NCI-H2196 treated with DMSO at 0.1 percent for 48 hours (cell line): ENCODE measurements around the gene CCDC63.

Experiments used
- DNase-seq: peaks from one replicate; lab custom pipeline; 2025; ENCODE audit not compliant: unreplicated experiment; lab: John Stamatoyannopoulos, UW

CCDC63 gene

DNA sequence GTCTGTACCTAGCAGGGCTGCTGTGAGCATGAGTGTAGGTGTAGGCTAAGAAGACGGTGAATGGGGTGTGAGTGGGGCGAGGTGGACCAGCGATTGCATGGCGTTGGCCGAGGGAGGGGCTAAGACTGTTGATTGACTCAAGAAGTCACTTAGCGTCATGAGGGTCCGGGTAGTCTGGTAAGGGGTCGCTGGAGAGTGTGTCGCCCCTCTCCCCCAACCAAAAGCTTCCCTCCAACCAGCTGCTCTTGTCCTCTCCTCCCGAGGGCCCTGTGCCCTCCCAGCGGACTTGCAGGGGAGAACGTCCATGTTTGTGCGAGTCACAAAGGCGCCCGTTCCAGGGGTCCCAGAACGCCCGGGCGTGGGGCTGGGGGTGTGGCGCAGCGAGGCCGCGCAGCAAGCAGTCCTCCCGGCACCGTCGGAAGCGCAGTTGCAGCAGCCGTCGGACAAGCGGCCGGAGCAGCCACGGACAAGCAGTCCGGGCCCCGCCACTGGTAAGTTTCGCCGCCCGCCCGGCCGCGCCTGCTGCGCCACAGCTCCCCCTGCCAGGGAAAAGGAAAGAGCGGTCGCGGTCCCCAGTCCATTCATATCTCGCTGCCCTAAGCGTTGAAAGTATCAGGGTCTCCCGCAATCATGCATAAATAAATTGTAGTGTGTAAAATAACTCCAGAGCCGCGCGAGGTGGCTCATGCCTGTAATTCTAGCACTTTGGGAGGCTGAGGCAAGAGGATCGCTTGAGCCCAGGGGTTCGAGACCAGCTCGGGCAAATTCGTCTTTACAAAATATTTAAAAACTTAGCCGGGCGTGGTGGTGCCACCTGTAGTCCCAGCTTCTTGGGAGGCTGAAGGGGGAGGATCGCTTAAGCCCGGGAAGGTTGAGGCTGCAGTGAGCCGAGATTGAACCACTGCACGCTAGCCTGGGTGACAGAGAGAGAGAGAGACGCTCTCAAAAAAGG is at the start of gene CCDC63:
Gene CCDC63 (plus strand): TSS at position 373 of the 952 bp plus-strand sequence. CDS start 5,968 bp downstream, outside the sequence.
- DNase-seq, result no peak

DNA sequence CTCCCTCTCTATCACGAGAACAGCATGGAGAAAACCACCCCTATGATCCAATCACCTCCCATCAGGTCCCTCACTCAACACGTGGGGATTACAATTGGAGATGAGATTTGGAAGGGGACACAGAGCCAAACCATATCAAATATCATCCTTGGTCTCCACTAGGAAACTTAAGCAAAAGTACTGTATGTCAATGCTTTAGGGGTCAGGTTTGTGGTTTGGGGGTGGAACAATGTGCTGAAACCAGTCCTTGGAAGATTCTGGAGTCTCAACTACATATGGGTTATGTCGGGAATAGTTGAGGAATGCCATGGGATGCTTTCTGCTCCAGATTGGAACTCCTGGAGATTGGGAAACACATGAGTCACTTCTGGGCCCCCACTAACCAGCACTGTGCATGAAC is 48.3 kb upstream of the CCDC63 start:
- no peak for DNase-seq

DNA sequence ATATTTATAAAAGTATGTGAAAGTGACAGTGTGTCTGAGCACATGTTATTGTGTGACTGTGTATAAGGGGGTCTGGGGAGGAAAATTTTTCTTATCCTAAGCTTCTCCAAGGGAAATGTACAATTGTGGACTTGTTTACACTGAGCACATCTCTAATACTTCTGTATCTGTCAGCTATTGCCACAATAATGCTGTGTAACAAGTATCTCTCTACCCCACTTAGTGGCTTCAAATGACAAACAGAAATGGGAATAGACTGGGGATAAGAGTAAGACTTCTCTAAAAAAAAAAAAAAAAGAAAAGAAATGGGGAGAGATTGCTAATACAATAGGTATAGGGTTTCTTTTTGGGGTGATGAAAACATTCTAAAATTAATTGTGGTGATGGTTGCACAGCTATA is 44.3 kb upstream of the CCDC63 start:
- DNase-seq, result no peak

DNA sequence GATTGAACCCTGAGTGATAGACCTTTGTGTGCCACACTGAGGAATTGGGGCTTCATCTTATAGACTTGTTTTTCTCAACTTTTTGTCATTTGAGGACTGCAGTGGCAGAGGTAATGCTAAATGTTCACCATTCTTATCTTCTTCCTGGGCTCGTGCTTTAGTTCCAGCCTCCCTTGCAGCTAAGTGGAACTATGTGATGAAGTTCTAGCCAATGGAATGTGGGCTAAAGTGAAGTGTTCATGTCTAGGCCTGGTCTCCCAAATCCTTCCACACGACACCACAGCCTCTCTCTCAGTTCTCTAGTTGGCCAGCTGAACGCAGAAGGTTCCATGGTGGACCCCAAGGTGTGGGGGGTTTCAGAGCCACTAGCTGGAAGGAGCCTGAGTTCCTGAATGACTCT is 42.4 kb upstream of the CCDC63 start:
- DNase-seq, result no peak

DNA sequence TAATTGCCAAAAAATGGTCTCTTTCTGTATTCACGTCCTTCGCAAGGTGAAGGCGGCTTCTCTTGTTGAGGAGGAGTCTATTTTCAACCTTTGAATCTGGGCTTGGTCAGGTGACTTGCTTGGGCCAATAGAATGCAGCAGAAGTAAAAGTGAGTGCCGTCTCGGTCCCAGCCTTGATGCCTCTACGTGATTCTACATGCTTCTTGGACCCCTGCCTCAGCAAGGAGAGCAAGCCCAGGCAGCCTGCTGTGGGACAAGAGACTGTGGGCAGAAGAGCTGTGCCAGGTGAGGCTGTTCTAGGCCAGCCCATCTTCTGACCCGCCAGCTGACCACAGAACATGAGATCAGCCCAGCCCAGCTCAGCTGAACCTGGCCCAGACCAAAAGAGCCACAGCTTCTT is 39.1 kb upstream of the CCDC63 start:
- no peak for DNase-seq

DNA sequence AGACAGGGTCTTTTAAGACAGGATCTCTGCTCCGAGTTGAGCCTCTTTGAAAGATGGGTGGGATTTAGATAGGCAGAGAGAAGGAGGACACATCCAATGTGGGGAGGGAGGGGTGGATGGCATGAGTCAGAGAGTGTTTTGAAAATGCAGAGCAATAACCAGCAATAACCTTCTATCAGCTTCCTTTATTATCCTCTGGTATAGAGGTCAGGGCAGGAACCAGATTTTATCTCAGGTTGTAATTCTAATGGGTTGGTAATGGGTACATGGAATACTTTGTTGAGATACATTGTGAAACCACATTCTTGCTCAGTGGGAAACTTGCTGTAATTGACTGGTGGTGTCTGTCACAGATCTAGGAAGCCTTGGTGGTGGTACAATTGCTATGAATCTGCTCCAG is 37.6 kb upstream of the CCDC63 start:
- DNase-seq, result no peak

DNA sequence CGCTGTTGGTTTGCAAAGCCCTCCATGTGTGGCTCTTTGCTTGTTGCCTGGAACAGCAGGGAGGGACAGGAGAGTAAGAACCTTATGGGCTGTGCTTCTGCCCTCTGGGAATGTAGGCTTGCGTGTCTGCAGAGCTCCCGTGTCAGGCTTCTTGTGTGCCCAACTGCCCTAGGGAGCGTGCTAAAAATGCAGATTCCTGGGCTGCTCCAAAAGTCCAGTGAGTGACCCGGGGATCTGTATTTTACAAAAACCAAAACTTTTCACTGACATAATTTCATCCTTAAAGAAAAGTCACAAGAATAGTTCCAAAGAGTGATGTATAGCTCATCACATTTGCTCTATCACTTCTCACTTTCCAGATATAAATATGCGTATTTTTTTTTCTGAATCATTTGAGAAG is 34.8 kb upstream of the CCDC63 start:
- DNase-seq, result no peak

DNA sequence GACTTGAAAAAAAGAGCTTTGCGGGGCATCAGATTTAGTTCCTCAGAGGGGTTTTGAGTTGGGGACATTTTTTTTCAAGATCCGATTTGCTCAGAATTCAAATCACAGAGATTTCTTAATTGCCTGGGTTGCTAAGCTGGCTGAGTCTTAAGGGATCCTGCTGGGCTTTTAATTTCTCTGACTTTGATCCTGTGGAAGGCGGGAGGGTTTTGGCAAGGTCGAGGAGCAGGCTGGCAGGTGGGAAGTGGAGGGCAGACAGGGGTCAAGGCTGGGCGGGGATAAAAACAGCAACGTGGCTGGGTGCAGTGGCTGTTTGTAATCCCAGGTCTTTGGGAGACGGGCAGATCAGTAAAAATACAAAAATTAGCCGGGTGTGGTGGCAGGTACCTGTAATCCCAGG is 33.5 kb upstream of the CCDC63 start:
- DNase-seq, result no peak

DNA sequence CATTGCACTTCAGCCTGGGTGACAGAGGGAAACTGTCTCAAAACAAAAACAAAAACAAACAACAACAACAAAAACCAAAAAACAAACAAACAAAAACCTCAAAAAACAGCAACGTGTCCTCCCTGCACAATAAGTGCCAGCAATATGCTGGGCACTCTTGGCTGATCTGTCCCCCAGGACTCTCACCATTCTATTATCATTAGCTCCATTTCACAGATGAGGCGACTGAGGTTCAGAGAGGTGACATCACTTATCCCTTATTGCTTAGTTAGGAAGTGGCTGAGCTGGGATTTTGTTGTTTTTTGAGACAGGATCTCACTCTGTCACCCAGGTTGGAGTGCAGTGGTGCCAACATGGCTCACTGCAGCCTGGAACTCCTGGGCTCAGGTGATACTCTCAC is 33.0 kb upstream of the CCDC63 start:
- DNase-seq, result no peak

DNA sequence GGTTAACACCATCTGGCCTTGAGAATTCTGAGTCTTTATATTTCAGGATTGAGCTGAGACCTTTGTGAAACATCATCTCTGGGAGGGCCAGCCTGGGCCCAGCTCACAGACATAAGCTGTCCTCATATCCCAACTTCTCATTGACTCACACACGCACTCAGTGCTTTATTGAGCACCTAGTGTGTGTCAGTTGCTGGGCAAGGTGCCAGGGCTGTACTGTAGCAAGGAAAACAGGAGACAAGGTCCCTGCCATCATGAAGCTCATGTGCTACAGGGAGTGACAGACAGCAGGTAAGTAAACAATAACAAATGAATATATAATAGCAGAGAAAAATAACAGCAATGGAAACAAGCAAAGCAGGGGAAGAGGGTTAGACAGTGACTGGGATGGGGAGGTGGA is 30.5 kb upstream of the CCDC63 start:
- DNase-seq, result no peak

DNA sequence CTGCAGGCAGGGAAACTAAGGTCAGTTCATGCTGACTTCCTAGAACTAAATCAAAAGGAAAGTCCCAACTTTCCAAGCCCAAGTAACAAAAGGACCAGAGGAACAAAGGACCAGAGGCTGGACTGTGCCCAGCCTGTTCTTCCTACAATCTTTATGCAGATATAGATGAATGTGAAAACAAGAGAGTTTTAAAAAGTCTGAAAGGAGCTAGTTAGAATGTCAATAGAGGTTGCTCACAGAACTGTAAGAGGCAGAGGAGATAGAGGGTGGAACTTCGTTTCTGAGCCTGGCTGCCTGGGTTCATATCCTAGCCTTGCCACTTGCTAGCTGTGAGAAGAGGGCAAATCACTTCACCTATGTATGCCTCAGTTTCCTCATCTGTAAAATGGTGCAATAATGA is 30.0 kb upstream of the CCDC63 start:
- no peak for DNase-seq

DNA sequence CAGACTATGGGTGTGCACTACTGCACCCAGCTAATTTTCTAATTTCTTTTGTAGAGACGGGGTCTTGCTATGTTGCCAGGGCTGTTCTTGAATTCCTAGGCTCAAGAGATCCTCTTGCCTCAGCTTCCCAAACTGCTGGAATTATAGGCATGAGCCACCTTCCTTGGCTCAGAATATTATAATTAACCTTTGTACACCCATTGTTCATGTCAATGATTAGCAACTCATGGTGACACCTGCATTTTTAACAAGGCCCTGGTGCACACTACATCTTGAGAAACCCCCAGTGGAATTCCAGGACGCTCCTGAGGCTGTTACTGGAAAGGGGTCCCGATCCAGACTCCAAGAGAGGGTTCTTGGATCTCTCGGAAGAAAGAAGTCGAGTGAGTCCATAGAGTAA is 28.3 kb upstream of the CCDC63 start:
- DNase-seq, result no peak

DNA sequence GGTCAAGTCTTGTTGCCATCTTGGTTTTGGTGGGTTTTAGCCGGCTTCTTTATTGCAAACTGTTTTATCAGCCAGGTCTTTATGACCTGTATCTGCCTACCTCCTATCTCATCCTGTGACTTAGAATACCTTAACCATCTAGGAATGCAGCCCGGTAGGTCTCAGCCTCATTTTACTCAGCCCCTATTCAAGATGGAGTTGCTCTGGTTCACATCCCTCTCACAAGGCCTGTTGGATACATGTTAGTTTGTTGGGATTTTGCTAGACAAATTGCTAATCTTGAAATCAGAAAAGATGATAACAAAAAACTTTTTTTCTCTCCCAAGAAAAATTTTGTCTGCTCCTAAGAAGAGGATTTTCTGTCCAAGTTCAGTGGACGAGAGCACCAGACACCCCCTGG is 27.6 kb upstream of the CCDC63 start:
- no peak for DNase-seq

DNA sequence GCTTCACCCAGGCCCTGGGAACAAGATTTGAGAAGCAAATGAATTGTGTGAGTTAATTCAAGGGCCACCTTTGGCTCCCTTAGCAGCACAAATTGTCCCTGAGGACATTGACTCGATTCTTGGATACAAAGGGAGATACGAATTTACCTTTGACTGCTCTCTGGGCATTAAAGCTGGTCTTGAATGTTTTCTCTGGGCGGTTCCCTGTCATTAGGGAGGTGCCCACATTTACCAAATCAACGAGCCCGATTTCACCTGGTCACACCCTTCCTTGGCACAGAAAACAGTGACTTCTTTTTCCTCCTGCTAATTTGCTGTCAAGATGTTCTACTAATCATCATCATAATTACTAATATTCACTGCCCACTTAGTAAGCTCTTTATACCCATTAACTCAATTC is 27.1 kb upstream of the CCDC63 start:
- DNase-seq, result no peak

DNA sequence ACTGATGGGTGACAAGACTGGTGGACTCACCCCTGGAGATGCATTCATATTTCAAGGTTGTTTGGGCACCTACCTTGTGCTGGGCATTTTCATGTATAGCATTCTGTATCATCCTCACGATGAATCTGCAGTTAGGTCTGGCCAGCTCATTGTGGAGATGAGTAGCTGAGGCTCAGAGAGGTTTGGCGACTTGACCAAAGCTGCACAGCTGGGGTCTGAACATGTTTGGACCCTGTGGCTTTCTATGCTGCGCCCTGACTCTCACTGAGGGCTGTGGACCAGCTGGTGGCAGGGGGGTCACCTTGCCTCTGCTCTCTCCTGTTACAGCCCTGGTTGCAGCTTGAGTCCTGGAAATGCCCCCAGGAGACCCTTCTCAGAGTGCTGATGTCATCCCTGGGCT is 24.9 kb upstream of the CCDC63 start:
- no peak for DNase-seq

DNA sequence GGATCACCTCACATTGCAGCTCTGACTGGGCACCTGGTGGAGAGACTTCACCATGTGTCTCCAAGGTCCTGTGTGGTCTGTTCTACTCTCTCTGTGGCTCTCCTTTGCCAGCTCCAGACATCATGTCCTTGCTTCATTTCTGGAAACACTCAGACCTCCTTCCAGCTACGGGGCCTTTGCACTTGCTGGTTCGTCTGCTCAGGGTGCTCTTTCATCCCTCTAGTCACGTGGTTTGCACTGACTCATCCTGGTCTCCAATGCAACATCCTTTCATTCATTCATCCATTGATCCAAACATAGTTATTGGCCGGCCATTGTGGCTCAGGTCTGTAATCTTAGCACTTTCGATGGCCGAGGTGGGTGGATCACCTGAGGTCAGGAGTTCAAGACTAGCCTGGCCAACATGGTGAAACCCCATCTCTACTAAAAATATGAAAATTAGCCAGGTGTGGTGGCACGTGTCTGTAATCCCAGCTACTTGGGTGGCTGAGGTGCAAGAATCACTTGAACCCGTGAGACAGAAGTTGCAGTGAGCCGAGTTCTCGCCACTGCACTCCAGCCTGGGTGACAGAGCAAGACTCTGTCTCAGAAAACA is 23.9 kb upstream of the CCDC63 start:
- no peak for DNase-seq

DNA sequence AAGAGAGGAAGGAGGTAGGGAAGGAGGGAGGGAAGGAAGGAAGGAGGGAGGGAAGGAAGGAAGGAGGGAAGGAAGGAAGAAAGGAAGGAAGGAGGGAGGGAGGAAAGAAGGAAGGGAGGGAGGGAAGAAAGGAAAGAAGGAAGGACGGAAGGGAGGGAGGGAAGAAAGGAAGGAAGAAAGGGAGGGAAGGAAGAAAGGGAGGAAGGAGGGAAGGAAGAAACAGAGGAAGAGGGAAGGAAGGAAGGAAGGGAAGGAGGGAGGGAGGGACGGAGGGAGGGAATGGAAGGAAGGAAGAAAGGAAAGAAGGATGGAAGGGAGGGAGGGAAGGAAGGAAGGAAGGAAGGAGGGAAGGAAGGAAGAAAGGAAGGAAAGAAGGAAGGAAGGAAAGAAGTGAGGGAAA is 22.4 kb upstream of the CCDC63 start:
- DNase-seq, result no peak

DNA sequence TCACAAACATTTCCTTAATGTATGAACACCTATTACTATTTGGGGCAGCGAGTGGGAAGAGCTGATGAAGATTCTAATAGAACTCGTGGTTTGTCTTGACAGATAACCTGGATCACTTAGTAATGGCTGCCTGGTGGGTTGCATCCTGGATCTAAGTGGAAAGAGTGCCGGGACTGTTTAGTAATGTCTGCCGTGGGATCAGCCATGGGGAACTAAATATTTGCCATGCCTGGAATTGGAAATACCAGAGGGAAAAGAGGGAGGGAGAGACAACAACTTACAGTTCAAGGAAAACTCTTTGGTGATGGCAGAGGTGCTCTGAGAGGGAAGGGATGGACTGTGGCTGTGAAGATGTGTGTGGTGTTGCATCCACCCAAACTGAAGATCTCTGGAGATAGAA is 21.3 kb upstream of the CCDC63 start:
- DNase-seq, result no peak

DNA sequence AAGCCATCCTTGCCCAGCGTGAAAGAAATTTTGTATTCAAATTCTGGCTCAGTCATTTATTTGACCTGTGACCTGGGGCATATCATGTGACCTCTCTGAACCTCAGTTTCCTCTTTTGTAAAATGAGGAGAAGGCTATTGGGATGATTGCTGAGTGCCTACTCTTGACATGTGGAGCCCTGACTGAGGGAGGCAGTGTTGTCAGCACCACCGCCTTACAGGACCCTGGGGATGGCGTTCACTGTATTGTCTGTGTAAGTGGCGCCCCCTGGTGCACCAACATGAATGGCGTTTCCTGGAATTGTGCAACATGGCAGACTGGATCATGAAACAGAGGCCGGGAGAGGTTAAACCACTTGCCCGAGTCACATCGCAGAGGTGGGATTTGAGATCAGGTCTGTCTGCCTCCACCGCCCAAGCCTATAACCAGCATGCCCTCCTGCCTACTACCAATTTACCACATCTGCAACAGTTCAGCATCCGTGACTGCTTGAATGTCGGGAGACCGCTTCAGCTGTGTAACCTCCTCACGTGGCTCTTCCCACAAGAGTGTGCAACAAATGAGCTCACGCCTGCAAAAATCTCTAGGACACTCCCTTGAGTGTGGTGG is 20.1 kb upstream of the CCDC63 start:
- peak; percentile 55 for DNase-seq

DNA sequence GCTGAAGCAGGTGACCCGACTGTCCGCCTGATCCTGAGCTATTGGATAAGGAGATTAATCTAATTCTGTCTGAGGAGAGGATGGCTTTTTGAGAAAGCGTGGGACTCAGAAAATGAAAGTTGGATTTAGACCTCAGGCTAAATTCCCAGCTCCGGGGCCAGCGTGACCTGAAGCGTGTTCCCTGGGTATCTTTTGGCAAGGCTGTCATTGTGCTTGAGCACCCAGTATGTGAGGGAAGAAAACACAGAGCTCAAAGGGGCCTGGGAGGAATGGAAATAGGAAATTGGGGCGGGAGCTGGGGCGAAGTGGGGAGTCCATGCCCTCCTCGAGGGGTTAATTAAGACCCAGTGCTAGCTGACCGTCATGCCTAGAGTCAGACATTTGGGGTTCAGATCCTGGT is 17.5 kb upstream of the CCDC63 start:
- DNase-seq, result no peak

DNA sequence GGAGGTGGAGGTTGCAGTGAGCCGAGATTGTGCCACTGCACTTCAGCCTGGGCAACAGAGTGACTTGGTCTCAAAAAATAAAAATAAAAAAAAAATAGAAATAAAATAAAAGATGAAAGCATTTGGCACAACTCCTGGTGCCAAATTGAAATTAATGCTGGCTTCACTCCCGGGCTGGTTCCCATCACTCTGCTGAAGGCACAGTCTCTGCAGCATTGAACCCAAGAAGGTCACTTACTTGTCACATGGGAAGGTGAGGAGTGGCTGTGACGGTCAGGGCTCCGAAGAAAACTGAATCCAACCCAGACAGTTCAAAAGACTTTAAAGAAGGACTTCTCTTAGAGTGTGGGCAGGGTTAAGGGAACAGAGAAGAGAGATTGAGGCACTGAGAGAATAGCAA is 10.5 kb upstream of the CCDC63 start:
- DNase-seq, result no peak

DNA sequence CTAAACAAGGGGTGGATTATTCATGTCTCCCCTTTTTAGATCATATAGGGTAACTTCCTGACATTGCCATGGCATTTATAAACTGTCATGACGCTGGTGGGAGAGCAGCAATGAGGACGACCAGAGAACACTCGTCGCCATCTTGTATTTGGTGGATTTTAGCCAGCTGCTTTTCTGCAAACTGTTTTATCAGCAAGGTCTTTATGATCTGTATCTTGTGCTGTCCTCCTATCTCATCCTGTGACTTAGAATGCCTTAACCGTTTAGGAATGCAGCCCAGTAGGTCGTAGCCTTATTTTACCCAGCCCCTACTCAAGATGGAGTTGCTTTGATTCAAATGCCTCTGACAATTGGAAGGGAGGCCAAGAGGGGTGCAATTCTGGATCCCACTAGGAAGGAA is 5.8 kb upstream of the CCDC63 start:
- no peak for DNase-seq
